Measurements from ENCODE around the gene LIN28A. TPM values are rescaled to one million over a fixed set of nuclear protein-coding genes. Genes with fewer than 3 reads are reported as not detected.

Gene LIN28A
- total RNA-seq, 2 donors from 2014 or later = not detected

DNA sequence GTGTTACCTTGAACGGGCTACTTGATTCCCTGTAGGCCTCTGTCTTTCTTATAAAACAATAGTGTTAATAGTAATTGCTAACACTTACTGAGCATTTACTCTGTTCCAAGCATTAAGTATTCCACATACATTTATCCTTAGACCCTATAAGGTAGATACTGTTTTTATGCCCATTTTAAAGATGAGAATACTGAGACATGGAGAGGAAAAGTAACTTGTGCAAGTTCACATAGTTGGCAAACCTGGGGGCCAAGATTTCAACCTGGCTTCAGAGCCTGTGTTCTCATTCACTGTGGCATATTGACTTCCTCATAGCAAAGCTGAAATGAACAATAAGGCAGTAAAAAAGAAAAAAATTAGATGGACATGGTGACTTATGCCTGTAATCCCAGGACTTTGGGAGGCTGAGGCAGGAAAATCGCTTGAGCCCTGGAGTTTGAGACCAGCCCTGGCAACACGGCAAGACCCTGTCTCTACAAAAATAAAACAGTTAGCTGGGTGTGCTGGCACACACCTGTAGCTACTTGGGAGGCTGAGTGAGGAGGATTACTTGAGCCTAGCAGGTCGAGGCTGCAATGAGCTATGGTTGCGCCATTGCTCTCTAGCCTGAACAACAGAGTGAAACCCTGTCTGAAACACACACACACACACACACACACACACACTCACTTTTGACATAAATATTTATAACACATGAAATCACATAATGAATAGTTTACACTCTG lies 42.0 kb downstream of the LIN28A start:
- Mint-ChIP-seq H3K9me3 (no peaks in the 10 kb centered on the region), H3K36me3 (peaks cover 6 to 10% of the 10 kb centered on the region in 2 donors), H3K27ac (no peak overlapping the region)
- ATAC-seq (no peak), DNase-seq (ENCODE audit: low spot score in 2 of 2) (no peak)

DNA sequence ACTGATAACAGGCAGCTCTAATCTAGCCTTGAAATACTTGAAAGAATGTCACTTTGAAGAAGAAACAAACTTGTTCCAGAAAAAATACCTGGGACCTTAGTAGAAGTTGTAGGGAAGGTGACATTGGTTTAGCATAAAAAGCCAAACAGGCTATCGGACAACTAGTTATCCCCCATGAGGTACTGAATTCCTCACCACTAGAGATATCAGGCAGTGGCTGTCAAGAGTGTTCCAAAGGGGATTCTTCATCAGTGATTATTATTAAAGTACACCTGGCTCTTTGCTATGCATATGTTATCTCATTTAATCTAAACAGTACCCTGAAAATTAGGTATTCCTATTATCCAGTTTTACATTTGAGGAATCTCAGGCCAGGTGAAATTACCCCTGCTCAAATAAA lies 48.5 kb downstream of the LIN28A start:
- no peak for ATAC-seq
- no peak overlapping the region for H3K27ac Mint-ChIP-seq
- H3K9me3 Mint-ChIP-seq = no peaks in the 10 kb centered on the region
- DNase-seq (ENCODE audit: low spot score in 2 of 2) = no peak
- H3K36me3 Mint-ChIP-seq = peaks cover 8 to 12% of the 10 kb centered on the region in 2 donors

GRCh38 chr1:26459573-26460031 lies 49.0 kb downstream of the LIN28A start:
- Mint-ChIP-seq H3K27ac (no peak overlapping the region), H3K36me3 (peaks cover 6 to 12% of the 10 kb centered on the region in 2 donors), H3K9me3 (no peaks in the 10 kb centered on the region)
- ATAC-seq (no peak), DNase-seq (ENCODE audit: low spot score in 2 of 2) (no peak)

- ATAC-seq = no peak
- H3K9me3 Mint-ChIP-seq = no peaks in the 10 kb centered on the region
- DNase-seq (ENCODE audit: low spot score in 2 of 2) = no peak
- peaks cover 17 to 25% of the 10 kb centered on the region in 2 donors for H3K36me3 Mint-ChIP-seq
- H3K27ac Mint-ChIP-seq = peak overlapping the region; percentile 8 to 94
Observed at GRCh38 chr1:26468911-26469310, 58.3 kb downstream of the LIN28A start.

- H3K36me3 Mint-ChIP-seq = peaks cover 23 to 31% of the 10 kb centered on the region in 2 donors
- no peak for ATAC-seq
- DNase-seq (ENCODE audit: low spot score in 2 of 2) = no peak
- no peaks in the 10 kb centered on the region for H3K9me3 Mint-ChIP-seq
- H3K27ac Mint-ChIP-seq = peak overlapping the region in 1 of 2 donors; percentile 94
Observed at GRCh38 chr1:26469558-26469957, 58.9 kb downstream of the LIN28A start.

DNA sequence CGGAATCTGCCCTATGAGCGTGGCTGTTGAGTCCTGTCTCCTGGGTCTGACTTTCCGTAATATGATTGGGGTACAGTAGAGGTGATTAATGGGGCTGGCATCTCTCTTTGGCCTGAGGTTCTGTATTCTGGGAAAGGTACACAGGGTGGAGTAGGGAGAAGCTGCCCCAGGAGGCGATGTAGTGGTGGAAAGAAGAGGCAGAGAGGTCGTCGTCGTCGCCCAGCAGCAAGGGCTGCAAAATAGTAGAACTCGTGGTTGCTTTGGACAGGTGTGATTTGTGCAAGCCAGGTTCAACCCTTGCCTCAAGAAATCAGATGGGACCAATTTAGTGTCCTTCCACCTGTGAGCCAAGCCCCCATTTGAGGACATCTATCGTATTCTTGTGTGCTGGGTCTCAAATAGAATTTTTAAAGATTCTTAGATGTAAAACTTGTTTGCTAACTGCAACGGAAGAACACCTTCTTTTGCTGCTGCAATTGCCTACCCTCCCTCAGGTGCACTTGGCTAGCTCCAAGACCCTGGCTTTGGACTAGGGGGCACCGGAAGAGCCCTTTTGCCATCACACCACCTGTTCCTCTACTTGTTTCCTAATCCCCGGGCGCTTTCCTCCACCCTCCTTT lies 60.4 kb downstream of the LIN28A start:
- Mint-ChIP-seq H3K36me3 (peaks cover 31 to 39% of the 10 kb centered on the region in 2 donors), H3K9me3 (no peaks in the 10 kb centered on the region), H3K27ac (peak overlapping the region; percentile 17 to 94)
- DNase-seq (ENCODE audit: low spot score in 2 of 2) (no peak), ATAC-seq (no peak)

DNA sequence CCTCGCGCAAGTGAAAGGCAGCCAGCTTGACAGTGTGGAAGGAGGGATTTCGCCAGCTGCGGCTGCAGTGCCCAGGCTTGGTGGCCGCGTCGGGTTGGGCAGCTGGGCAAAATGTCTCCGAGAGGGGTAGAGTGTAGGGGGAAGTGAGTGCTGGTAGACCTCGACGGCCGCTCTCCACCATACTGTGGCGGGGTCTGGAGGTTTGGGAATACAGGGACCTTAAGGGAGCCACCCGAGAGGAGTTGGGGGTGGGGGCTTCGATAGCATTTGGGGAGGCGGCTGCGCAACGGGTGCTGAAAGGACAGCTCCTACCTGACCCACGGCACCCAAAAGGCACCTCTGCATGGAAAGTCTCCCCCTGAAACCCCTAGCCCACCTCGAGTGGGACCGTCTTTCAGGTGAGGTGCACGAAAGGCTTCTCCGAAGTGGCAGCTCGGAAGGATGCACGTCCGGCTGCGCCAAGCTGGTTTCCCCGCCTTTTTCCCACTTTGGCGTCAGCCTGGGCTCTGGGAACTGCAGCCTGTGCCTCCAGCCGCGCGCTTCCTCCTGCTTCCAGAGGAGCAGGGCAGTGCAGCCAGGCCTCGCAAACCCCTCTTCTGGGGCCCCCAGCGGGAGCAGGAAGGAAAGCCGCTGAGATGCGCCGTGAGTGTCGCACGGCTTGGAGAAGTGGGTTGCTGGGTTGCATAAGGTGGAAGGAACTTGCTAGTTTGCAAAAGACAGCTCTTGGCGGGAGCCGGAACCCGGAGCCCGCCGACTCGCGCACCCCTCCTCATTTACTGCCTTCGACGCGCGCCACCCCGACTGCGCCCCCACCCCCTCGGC lies 61.1 kb downstream of the LIN28A start:
- ATAC-seq (peak; percentile 23 to 29), DNase-seq (ENCODE audit: low spot score in 2 of 2) (peak; percentile 39 to 75)
- H3K36me3 Mint-ChIP-seq = peaks cover 39 to 45% of the 10 kb centered on the region in 2 donors
- peak overlapping the region; percentile 17 to 94 for H3K27ac Mint-ChIP-seq
- no peaks in the 10 kb centered on the region for H3K9me3 Mint-ChIP-seq

DNA sequence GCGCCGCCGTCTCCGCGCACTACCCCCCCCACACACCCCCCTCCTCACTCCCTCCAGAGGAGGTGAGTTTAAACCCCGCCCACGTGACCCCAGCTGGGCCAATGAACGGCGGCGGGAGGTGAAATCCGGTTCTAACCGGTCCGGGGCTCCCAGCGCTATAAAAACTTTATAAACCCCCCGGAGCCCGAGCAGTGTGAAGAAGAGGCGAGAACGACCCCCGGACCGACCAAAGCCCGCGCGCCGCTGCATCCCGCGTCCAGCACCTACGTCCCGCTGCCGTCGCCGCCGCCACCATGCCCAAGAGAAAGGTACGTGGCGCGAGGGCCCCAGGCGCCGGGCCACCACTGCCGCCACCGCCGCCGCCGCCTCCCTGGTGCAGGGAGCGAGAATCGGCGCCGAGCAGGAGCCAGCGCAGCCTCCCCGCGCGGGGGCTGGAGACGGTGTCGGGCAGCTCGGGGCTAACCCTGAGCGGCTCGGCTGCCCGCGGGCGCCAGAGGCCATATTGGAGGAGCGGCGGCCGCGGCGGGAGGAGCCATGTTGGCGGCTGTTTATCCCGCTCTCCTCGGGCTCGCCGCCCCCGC lies 61.8 kb downstream of the LIN28A start, which contains the start of gene HMGN2:
TSS of gene HMGN2 (plus strand) at position 121 of the 581 bp plus-strand sequence. CDS start at position 294, 173 bp downstream.
- peak within 1 kb of the TSS; percentile 94 to 99 for H3K27ac Mint-ChIP-seq
- H3K9me3 Mint-ChIP-seq = no peaks in the 10 kb centered on the region
- H3K36me3 Mint-ChIP-seq = peaks cover 45% of the 10 kb centered on the region in 2 donors
- peak; percentile 87 to 89 for DNase-seq (ENCODE audit: low spot score in 2 of 2)
- ATAC-seq = peak; percentile 76 to 78

DNA sequence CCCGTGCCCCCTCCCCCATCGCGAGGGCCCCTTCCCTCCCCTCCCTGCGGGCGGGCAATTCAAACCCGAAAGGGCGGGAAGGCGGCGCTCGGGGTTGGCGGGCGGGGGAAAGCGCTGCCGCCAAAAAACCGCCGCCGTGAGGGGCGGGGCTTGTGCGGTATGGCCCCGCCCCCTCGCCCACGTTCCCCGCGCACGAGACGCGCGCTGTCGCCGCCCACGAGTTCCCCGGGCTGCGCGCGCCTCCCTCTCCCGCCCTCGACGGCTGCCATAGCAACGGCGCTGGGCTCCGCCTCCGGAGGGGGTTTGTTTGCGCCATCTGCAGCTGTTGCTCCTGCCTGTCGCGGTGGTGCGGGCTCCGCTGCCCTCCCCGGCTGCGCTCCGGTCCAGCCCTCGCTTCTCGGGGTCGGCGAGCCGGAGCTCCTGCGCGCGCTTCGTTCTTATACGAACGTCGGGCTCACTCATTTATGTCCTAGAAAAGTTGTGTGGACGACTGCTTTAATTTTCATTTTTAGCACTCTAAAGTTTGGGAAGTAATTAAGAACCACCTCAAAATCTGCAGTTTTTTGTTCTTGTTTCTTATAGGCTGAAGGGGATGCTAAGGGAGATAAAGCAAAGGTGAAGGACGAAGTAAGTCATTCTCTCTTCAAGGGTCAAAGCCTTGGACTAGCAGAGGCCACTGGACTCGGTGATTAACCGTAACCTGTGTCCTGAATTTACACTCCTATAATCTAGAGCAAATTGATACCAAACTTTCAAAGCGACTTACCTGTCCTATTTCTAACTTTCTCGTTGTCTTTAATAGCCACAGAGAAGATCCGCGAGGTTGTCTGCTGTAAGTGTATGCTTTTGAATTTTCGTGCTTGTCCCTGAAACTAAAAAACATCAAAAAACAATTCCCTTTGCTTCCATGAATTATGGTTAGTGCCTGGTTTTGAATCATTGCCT lies 62.6 kb downstream of the LIN28A start:
- peak; percentile 67 to 77 for ATAC-seq
- H3K27ac Mint-ChIP-seq = peak overlapping the region; percentile 88 to 94
- peaks cover 45 to 50% of the 10 kb centered on the region in 2 donors for H3K36me3 Mint-ChIP-seq
- no peaks in the 10 kb centered on the region for H3K9me3 Mint-ChIP-seq
- peak; percentile 95 for DNase-seq (ENCODE audit: low spot score in 2 of 2)

- DNase-seq (ENCODE audit: low spot score in 2 of 2) (no peak), ATAC-seq (no peak)
- Mint-ChIP-seq H3K27ac (peak overlapping the region in 1 of 2 donors; percentile 88), H3K9me3 (no peaks in the 10 kb centered on the region), H3K36me3 (peaks cover 42 to 50% of the 10 kb centered on the region in 2 donors)
Observed at GRCh38 chr1:26474818-26475217, 64.2 kb downstream of the LIN28A start.

DNA sequence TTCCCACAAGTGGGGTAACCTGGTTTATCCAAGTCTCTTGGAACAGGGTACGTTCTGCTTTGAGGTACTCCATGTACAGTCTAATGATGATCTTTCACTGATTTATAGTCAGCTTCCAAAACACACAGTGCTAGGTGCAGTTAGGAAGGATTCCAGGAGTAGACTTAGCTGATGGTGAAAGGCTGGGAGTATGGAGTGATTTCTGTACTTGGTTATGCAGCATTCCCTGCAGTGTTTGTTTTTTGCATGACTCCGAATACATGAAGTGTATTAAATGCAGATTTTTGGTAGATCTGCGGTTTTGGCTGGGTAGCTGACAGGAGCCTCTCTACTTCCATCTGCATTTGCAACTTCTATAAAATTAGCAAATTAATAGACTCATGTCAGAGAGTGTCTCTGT lies 65.4 kb downstream of the LIN28A start:
- no peaks in the 10 kb centered on the region for H3K9me3 Mint-ChIP-seq
- H3K36me3 Mint-ChIP-seq = peaks cover 37 to 44% of the 10 kb centered on the region in 2 donors
- H3K27ac Mint-ChIP-seq = peak overlapping the region; percentile 5 to 79

DNA sequence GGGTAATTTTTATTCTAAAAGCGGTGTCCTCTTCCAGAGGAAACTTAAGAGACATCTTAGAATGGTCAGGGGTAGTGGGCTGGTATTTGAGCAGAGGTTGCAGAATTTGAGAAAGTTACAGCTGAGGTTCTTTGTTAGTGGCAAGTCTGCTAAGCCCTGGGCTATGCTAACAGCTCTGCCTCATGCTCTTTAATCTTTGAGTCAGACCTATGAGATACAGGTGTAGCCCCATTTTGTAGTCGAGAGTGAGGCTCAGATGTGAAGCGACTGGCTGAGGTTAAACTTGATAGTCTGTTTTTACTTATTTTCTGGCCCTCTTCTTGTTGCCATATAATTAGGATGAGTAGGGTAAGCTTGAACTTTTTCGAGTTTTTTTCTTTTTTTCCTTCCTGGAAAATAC lies 66.3 kb downstream of the LIN28A start:
- Mint-ChIP-seq H3K36me3 (peaks cover 32 to 43% of the 10 kb centered on the region in 2 donors), H3K9me3 (no peaks in the 10 kb centered on the region), H3K27ac (peak overlapping the region; percentile 15 to 81)
- DNase-seq (ENCODE audit: low spot score in 2 of 2) (no peak), ATAC-seq (no peak)

More for the DNA sequence above, 65.4 kb downstream of the LIN28A start:
- no peak for ATAC-seq
- DNase-seq (ENCODE audit: low spot score in 2 of 2) = no peak

DNA sequence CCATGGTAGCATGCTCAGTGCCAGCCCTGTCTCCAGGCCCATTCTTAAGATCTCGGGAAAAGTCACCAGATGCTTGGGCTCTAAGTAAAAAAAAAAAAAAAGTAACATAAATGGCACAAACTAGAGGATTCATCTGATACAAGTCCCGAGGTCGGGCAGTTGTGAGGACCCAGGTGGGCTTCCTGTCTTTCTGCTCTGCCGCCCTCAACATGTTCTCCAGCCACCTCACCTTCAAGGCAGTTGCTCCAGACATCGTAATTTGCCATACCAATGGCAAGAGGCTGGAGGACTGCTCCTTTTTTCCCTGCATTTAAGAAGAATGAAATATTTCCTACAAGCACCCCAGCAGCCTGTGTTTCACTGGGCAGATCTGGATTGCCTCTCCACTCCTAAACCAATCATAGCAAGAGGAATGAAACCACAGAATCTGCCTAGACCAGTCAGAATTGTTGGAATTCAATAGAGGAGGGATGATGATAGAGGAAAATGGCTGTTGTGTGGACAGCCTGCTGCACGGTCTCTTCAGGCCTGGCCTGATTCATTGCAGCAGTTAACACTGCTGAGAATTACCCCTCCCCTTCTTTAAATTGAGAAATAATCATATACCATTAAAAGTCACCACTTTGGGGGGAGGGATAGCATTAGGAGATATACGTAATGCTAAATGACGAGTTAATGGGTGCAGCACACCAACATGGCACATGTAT lies 67.0 kb downstream of the LIN28A start:
- DNase-seq (ENCODE audit: low spot score in 2 of 2) = no peak
- no peak for ATAC-seq
- Mint-ChIP-seq H3K27ac (peak overlapping the region; percentile 15 to 81), H3K9me3 (no peaks in the 10 kb centered on the region), H3K36me3 (peaks cover 31 to 43% of the 10 kb centered on the region in 2 donors)

DNA sequence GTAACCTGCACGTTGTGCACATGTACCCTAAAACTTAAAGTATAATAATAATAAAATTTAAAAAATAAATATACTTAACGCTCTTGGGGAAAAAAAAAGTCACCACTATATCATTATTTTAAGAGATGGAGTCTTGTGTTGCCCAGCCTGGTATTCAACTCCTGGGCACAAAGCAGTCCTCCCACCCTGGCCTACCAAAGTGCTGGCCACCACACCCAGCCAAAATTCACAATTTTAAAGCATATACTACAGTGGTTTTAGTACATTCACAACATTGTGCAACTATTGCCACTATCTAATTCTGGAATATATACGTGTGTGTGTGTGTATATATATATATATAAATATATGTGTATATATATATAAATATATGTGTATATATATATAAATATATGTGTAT lies 67.5 kb downstream of the LIN28A start:
- no peak for DNase-seq (ENCODE audit: low spot score in 2 of 2)
- no peak overlapping the region for H3K27ac Mint-ChIP-seq
- H3K9me3 Mint-ChIP-seq = no peaks in the 10 kb centered on the region
- H3K36me3 Mint-ChIP-seq = peaks cover 28 to 40% of the 10 kb centered on the region in 2 donors
- ATAC-seq = no peak

GRCh38 chr1:26478988-26479387 lies 68.4 kb downstream of the LIN28A start:
- DNase-seq (ENCODE audit: low spot score in 2 of 2) = no peak
- Mint-ChIP-seq H3K36me3 (peaks cover 20 to 32% of the 10 kb centered on the region in 2 donors), H3K9me3 (no peaks in the 10 kb centered on the region), H3K27ac (peak overlapping the region in 1 of 2 donors; percentile 1)
- no peak for ATAC-seq
